ENCODE measurements around the gene SF3B3. TPM values are rescaled to one million over a fixed set of nuclear protein-coding genes. Genes with fewer than 3 reads are reported as not detected.

The SF3B3 gene
- total RNA-seq: 100 to 1,000 TPM; 545 to 550 TPM

- Mint-ChIP-seq H3K9me3 (no peaks in the 10 kb centered on the region), H3K4me3 (peak within 1 kb of the TSS; percentile 94), H3K4me1 (peaks cover 44% of the 10 kb centered on the region), H3K27me3 (no peaks in the 10 kb centered on the region), H3K36me3 (peaks cover 45% of the 10 kb centered on the region), H3K27ac (peak within 1 kb of the TSS; percentile 98)
- peak; percentile 70 for DNase-seq
Observed at GRCh38 chr16:70523743-70524398, at the start of gene SF3B3. TSS of gene SF3B3 (plus strand) at chr16:70523816. CDS start at chr16:70526657, 2,841 bp downstream.

GRCh38 chr16:70474320-70475053, 49.1 kb upstream of the SF3B3 start:
- H3K4me1 Mint-ChIP-seq: peaks cover 18% of the 10 kb centered on the region

GRCh38 chr16:70475054-70475871, 48.4 kb upstream of the SF3B3 start:
- DNase-seq: no peak
- Mint-ChIP-seq H3K27me3 (no peaks in the 10 kb centered on the region), H3K4me3 (no peak overlapping the region), H3K27ac (peak overlapping the region; percentile 92), H3K9me3 (no peaks in the 10 kb centered on the region), H3K36me3 (peaks cover 7% of the 10 kb centered on the region), H3K4me1 (peaks cover 18% of the 10 kb centered on the region)

More at GRCh38 chr16:70474320-70475053, 49.1 kb upstream of the SF3B3 start:
- no peak overlapping the region for H3K27ac Mint-ChIP-seq
- peaks cover 7% of the 10 kb centered on the region for H3K36me3 Mint-ChIP-seq
- no peak for DNase-seq
- no peaks in the 10 kb centered on the region for H3K27me3 Mint-ChIP-seq
- H3K9me3 Mint-ChIP-seq: no peaks in the 10 kb centered on the region
- H3K4me3 Mint-ChIP-seq: no peak overlapping the region

GRCh38 chr16:70476272-70477020, 47.2 kb upstream of the SF3B3 start:
- Mint-ChIP-seq H3K4me3 (no peak overlapping the region), H3K27me3 (no peaks in the 10 kb centered on the region), H3K9me3 (no peaks in the 10 kb centered on the region), H3K4me1 (peaks cover 18% of the 10 kb centered on the region), H3K36me3 (peaks cover 7% of the 10 kb centered on the region), H3K27ac (peak overlapping the region; percentile 92)
- peak; percentile 72 for DNase-seq

DNA sequence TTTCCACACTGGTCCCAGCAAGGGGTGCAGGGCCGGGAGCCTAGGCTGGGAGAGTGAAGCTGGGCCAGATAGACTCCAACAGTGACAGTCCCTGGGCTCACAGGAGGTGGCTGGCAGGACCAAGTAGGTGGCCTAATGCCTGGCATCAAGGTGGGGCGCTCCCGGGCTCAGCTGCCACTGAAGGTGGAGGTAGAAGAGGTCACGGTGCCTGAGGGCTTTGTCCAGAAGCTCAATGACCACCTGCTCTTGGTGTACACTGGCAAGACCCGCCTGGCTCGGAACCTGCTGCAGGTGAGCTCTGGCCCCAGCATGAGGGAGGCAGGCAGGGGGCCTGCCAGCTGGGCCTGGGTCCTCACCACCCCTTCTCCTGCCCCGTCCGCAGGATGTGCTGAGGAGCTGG, 45.4 kb upstream of the SF3B3 start:
- Mint-ChIP-seq H3K27me3 (no peaks in the 10 kb centered on the region), H3K4me3 (no peak overlapping the region), H3K9me3 (no peaks in the 10 kb centered on the region), H3K27ac (peak overlapping the region; percentile 92), H3K4me1 (peaks cover 18% of the 10 kb centered on the region), H3K36me3 (peaks cover 7% of the 10 kb centered on the region)
- no peak for DNase-seq

DNA sequence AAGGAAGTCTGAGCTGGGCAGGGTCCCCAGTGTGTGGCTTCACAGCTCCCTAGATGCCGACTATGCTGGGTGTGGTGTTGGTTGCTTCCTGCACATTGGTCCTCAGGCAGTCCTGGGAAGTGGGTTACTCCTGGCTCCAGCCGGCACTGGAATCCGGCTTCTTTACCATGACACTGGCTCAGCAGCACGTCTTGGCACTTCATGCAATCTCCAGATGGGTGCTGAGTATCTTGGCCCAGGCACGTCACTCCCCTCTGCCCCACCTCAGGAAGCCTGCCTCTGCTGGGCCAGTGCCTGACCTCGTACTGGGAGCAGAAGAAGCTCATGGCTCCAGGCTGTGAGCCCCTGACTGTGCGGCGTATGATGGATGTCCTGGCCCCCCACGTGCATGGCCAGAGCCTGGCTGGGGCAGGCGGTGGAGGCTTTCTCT, 44.7 kb upstream of the SF3B3 start:
- Mint-ChIP-seq H3K27ac (peak overlapping the region; percentile 62), H3K27me3 (no peaks in the 10 kb centered on the region), H3K9me3 (no peaks in the 10 kb centered on the region), H3K4me3 (no peak overlapping the region), H3K36me3 (peaks cover 7% of the 10 kb centered on the region), H3K4me1 (peaks cover 18% of the 10 kb centered on the region)
- DNase-seq: no peak

DNA sequence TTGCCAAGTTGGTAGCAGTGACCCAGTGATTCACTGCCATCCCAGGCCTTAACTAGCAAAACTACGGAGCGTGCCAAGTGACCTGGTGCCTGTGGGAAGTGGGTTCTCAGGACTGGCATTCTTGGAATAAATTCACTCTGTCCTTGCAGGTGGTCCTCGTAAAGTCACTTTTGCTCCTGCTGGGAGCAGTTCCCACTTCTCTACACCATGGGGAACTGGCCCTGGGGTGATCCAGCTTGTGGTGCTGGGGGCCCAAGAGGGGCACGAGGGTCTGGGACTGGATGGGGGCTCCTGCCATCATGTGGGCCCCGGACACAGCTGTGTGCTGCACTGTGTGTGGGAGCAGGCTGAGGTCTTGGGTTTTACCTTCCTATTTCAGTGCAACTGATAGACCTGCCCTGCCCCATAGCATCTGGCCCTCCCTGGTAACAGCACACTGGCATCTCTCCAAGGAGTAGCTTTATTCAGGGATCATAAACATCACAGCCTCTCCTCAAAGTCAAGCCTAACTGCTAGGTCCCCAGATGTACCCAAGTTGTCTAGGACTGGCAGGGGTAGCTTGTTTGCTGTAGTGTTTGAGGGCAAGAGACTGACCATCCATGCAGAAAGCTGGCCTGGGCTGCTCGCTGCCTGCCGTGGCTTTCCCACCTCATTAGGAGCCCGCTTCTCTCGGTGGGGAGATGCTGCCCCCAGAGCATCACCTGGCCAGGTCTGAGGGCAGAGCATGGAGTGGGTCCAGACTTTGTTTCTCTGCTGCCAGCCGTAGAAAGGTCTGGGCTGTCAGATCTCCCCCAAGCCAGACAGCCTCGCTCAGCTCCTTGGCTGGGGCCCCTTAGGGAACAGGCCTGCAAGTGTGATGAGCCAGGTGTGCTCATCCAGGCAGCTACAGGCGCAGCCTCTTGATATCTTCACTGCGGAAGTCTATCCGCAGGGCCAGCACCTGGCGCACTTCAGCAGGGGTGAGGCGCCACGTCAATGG, 43.2 kb upstream of the SF3B3 start:
- Mint-ChIP-seq H3K27ac (no peak overlapping the region), H3K4me1 (peaks cover 18% of the 10 kb centered on the region), H3K36me3 (peaks cover 7% of the 10 kb centered on the region), H3K4me3 (no peak overlapping the region), H3K9me3 (no peaks in the 10 kb centered on the region), H3K27me3 (no peaks in the 10 kb centered on the region)
- no peak for DNase-seq

GRCh38 chr16:70481929-70482536, 41.6 kb upstream of the SF3B3 start:
- Mint-ChIP-seq H3K27me3 (no peaks in the 10 kb centered on the region), H3K27ac (peak overlapping the region; percentile 10), H3K36me3 (peaks cover 7% of the 10 kb centered on the region), H3K4me3 (no peak overlapping the region), H3K9me3 (no peaks in the 10 kb centered on the region), H3K4me1 (peaks cover 11% of the 10 kb centered on the region)
- DNase-seq: no peak

DNA sequence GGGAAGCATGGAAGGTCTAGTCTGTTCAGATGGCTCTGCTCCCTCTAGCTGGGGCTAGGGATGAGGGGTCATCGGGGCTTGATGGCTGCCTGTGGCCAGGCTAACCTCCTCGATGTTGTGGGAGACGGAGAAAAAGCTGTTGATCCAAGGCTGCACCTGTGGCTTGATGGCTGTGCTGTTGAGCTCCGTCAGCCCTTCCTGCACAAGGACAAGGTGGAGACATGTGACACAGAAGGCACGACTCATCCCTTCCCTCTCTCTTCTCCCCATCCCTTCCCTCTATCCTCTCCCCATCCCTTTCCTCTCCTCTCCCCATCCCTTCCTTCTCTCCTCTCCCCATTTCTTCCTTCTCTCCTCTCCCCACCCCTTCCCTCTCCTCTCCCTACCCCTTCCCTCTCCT, 41.0 kb upstream of the SF3B3 start:
- no peak overlapping the region for H3K27ac Mint-ChIP-seq
- H3K9me3 Mint-ChIP-seq: no peaks in the 10 kb centered on the region
- DNase-seq: no peak
- H3K36me3 Mint-ChIP-seq: peaks cover 5% of the 10 kb centered on the region
- peaks cover 6% of the 10 kb centered on the region for H3K4me1 Mint-ChIP-seq
- no peak overlapping the region for H3K4me3 Mint-ChIP-seq
- H3K27me3 Mint-ChIP-seq: no peaks in the 10 kb centered on the region

- DNase-seq: no peak
- Mint-ChIP-seq H3K27me3 (no peaks in the 10 kb centered on the region), H3K27ac (peak overlapping the region; percentile 34), H3K4me1 (peaks cover 2% of the 10 kb centered on the region), H3K36me3 (peaks cover 2% of the 10 kb centered on the region), H3K9me3 (no peaks in the 10 kb centered on the region), H3K4me3 (no peak overlapping the region)
Observed at GRCh38 chr16:70483426-70483825, 40.2 kb upstream of the SF3B3 start.

DNA sequence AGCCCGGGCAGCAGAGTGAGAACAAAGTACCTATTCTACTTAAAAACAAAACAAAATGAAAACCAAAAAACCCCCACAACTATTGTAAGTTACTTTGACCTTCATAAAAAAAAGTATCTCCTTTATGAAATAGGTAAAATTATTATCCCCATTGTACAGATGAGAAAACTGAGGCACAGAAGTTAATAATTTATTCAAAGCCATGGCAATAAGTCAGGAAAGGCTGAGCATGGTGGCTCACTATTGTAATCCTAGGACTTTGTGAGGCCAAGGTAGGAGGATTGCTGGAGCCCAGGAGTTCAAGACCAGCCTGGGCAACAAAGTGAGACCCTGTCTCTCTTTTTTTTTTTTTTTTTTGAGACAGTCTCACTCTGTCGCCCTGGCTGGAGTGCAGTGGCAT, 38.7 kb upstream of the SF3B3 start:
- no peak for DNase-seq
- H3K36me3 Mint-ChIP-seq: peaks cover 2% of the 10 kb centered on the region
- H3K9me3 Mint-ChIP-seq: no peaks in the 10 kb centered on the region
- H3K4me3 Mint-ChIP-seq: no peak overlapping the region
- H3K27ac Mint-ChIP-seq: no peak overlapping the region
- H3K27me3 Mint-ChIP-seq: no peaks in the 10 kb centered on the region
- H3K4me1 Mint-ChIP-seq: no peaks in the 10 kb centered on the region

- no peak overlapping the region for H3K27ac Mint-ChIP-seq
- H3K36me3 Mint-ChIP-seq: peaks cover 18% of the 10 kb centered on the region
Observed at GRCh38 chr16:70490261-70490660, 33.4 kb upstream of the SF3B3 start.

DNA sequence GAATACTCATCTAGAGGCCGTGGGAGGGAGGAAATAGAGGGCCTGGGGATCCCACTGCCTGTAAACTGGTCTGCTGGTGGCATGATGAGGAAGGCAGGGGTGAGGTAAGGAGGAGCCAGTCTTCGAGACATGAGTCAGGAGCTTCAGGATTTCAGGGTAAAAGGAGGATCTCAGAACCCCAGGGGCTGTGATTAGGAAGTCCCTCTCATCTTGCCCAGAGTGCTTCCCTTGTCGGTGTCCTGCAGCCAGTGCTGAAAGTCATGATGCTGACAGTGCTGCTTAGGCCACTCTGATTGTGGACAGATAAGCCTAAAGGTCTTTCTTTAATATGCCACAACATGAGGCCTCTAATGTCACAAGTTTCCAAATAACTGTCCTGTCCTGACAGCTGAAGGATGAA, 29.8 kb upstream of the SF3B3 start:
- no peaks in the 10 kb centered on the region for H3K9me3 Mint-ChIP-seq
- H3K4me3 Mint-ChIP-seq: no peak overlapping the region
- H3K36me3 Mint-ChIP-seq: peaks cover 18% of the 10 kb centered on the region
- no peaks in the 10 kb centered on the region for H3K27me3 Mint-ChIP-seq
- H3K27ac Mint-ChIP-seq: peak overlapping the region; percentile 49
- DNase-seq: no peak
- H3K4me1 Mint-ChIP-seq: peaks cover 17% of the 10 kb centered on the region

More at GRCh38 chr16:70490261-70490660, 33.4 kb upstream of the SF3B3 start:
- H3K27me3 Mint-ChIP-seq: no peaks in the 10 kb centered on the region
- DNase-seq: no peak
- peaks cover 17% of the 10 kb centered on the region for H3K4me1 Mint-ChIP-seq
- H3K9me3 Mint-ChIP-seq: no peaks in the 10 kb centered on the region
- H3K4me3 Mint-ChIP-seq: no peak overlapping the region
